ENCODE measurements around the gene SEMA3F.

SEMA3F gene

DNA sequence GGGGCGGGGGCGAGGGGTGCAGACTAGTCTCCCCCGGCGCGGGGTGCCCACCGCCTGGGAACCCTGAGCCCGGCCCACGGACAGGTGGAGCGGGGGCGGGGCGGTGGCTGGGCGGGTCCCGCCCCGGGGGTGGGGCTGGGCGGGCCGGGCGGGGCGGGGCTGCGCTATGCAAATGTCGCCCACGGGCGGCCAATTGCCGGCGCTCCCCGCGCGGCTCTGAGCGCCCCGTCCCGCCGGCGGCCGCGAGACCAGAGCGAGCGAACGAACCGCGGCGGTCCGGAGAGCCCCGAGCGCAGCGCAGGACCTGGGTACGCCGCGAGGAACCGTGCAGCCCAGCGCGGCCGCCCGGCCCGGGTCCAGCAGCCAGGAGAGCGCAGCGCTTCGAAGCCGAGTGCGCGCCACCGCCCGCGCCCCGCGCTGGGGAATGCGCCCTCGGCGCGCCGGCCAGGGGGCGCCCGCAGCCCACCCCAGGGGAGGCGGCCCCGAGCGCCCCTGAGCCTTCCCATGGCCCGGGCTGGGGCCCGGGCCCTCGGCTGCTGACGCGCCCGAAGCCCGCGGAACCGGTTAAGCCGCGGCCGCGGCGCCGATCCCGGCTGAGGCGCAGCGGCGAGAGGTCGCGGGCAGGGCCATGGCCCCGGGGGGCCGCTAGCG is at the start of gene SEMA3F:
Gene SEMA3F (plus strand): TSS at position 485 of the 651 bp plus-strand sequence. CDS start 4,299 bp downstream, outside the sequence.
- peak; percentile 94 for DNase-seq (ENCODE audit: low spot score)

DNA sequence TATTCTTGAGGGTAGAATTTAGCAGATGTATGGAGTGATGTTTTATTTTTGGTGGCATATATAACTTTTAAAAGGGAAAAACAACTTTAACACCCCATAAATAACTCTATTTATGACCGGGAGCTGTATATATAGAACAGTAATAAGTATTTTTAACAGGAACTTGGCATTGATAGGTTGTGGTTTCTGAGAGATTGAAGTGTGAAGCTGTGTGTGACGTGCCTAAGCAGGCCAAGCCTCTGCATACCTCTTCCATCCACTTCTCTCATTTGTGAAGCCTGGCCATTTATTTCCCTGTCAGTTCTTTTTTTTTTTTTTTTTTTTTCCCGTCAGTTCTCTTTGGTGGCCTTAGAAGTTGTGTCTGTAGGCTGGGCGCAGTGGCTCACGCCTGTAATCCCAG is 43.4 kb upstream of the SEMA3F start:
- no peak for DNase-seq (ENCODE audit: low spot score)

DNA sequence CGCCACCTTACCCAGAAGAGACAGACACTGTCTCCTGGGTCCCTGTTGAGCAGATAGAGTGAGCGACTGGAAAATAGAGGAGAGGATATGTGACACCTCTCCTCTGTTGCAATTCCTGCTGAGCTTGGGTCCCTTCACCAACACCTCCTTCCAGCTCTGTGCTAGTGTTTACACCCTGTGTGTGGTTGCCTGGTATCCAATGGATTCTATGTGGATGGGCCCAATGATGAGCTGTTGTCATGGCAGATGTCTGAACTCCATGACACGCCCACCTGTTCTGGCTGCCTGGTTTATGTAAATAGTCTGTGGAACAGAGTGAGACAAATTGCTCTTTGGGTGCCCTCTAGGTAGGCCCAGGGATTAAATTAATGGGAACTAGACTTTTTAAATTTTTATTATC is 42.7 kb upstream of the SEMA3F start:
- DNase-seq (ENCODE audit: low spot score) = no peak

DNA sequence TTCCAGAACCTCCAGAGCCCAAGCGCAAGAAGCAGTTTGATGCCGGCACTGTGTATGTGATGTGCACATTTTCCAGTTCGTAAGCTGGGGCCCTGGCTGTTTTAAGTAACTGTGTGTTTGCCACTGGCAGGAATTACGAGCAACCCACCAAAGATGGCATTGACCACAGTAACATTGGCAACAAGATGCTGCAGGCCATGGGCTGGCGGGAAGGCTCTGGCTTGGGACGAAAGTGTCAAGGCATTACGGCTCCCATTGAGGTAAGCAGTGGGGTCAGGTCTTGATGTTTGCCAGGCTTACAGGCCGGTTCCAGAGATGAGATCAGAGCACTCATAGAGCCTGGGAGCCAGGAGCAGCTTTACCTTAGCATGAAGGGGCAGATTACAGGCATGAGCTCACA is 38.0 kb upstream of the SEMA3F start:
- no peak for DNase-seq (ENCODE audit: low spot score)

DNA sequence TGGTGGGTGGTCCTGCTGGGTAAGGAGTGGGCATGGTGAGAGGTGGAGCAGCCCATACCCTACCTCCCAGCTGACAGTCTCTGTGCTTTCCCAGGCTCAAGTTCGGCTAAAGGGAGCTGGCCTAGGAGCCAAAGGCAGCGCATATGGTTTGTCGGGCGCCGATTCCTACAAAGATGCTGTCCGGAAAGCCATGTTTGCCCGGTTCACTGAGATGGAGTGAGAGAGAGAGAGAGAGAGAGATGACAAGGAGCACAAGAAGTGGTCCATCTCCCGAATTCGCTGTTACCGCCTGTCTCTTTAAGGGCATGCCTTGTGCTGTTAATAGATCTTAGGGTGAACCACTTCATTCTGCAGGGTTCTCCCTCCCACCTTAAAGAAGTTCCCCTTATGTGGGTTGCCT is 36.9 kb upstream of the SEMA3F start:
- DNase-seq (ENCODE audit: low spot score) = no peak

DNA sequence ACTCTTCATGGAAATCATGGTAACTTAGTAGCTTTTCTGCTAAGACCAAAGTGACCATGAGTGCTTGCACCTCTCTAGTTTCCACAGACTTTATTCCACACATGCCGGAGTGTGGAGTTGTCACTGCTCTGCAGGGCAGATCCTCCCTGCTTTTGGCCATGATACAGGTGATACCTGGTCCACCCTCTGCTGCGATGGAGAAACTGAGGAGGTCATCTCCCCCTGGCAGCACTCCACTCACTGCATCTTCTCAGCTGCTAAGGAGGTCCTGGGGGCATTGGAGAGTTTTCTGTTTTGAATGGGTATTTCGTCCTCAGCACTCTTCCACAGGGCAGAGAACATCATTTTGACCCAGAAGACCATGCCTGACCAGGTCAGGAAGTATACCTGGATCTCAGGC is 35.3 kb upstream of the SEMA3F start:
- no peak for DNase-seq (ENCODE audit: low spot score)

DNA sequence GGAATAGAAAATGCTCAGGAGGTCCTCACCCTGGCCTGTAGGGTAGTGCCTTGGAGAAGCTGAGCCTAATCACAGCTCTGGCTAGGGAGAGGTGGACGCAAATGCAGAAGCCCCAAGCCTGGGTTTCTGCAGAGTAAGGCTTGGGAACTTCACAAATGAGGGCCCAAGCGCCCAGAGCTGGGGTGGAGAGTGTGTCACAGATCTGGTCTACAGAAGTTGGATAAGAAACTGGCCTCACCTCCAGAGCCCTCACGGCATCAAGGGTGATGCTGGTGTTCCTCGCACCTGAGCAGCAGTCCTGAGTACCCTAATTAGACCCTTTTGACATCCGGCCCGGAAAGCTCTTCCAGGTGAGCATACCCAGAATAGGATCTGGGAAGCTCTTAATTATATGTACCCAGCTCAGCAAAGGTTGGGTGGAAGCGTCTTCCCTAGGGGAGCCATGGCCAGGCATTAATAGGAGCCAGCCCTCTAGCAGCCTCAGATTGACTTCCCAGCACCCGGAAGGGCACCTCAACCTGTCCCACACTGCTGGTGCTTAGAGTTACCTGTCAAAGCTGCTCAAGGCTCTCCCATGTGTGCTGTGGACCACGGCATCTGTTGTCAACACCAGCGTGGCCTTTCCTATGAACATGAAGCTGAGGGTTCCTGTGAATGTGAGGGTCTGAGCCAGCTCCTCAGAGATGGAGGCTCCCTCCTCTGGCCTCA is 34.6 kb upstream of the SEMA3F start:
- no peak for DNase-seq (ENCODE audit: low spot score)

DNA sequence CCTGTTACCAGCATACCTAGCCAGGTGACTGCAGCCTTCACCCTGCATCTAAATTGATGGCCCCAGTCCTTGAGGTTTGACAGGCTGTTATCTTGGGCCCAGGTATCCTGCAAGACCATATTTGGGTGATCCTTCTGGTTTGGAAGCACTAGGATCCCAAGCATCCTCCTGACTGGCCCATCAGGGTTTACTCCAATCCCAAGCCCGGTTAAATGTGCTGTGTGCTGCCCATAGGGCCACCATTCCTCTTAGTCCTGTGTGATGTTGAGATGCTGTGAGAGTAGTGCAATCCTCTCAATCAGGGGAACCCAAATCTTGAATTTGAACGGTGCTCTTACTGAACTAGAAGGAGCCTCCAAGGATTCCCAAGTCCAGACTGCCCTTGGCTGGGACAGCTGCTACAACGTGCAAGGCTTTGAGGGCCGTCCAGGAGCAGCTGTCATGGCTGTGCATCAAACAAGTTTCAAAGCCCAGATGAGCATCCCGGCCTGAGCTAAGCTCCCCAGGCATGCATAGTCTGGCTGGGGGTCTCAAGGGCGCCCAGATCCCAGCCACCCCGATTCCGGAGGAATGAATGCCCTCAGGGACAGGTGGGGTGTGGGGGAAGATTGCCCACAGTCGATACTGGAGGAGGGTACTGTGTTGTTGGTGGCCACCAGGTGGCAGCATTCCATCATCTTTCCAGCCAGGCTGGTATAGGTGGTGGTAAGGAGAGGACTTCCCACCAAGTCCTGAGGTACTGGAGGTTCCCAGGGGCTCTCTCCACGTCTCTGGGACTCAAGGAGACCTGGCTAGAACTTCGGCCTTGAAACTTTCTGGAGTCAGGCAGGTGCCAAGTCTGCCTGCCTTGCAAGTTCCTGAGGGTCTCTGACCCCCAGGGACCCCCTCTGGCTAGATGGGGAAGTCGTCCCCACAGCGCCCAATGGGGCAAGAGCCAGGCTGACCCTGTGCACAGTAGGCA is 33.8 kb upstream of the SEMA3F start:
- peak; percentile 92 for DNase-seq (ENCODE audit: low spot score)

DNA sequence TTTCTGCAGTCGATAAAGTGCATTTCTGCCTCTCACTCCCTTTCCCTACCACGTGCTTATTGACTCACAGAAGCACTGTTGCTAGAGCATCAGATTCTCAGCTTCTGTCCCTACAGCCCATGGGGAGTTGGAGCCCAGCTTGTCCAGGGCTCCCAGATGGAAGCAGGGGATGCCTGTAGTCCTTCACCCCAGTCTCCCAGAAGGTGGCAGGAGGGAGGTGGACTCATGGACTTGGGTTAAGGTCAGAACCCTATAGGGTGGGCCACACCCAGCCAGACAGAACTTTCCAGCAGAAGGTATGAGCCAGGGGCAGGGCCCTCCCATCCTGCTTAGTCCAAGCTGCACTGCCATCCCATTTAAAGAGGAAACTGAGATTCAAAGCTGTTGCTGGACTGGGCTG is 33.1 kb upstream of the SEMA3F start:
- no peak for DNase-seq (ENCODE audit: low spot score)

DNA sequence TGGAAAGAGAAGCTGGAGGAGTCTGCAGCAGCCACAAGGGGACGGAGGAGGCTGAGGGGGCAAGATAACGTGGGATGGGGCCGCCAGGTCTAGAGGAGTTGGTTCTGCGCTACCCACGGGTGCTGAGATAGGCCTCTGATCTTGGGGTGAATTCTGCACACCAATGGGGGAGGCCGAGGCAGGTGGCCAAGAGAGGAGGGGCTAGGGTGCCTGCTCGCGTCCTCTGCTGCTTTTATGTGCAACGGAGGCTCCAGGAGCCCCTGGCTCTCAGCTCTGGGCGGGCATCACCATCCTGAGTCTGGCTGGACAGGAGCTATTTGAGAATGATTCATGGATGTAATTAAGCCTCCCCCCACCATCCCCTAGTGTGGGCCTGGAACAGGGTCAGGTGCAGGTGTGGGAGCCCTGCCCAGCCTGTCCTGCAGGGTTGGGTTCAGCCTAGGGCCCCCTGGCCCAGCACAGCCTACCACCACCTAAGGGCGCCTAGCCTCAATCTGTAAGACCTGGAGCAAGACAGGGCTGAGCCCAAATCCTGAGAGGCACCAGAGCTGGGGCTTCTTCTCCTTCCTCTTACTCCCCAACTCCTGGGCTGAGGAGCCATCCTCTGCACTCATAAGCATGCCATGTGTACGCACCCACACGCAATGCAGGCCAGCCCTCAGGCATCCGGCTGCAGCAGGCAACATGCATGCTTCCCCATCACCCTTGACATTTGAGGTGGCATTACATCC is 32.3 kb upstream of the SEMA3F start:
- DNase-seq (ENCODE audit: low spot score) = no peak

DNA sequence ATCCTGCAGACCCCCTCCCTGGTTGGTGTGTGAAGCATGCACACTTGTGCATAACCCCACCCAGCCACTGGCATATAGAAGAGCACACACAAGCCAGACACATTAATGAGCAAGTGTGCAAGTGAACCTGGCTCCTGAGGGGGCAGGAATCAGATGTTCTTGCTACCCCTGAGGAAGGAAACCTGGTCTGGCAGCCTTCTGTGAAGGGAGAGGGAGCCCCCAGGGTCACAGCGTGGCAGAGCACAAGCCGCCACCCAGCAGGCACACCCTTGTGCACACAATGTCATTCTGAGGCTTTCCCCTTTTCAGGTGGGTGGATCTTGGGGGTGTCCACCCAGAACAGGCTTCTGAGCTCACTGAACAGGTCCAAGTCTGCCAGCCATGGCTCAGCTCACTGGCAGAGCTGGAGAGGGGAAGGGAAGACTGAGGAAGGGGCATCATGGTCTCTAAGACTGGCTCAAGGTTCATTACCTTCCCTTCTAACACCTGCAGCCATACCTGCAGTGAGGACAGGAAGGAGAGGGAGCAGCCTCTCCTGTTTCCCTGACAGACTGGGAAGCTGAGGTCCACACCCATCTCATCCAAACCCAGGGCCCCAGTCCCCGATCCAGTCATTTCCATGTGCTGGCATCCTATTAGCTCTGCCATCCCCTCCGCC is 31.6 kb upstream of the SEMA3F start:
- DNase-seq (ENCODE audit: low spot score) = no peak

DNA sequence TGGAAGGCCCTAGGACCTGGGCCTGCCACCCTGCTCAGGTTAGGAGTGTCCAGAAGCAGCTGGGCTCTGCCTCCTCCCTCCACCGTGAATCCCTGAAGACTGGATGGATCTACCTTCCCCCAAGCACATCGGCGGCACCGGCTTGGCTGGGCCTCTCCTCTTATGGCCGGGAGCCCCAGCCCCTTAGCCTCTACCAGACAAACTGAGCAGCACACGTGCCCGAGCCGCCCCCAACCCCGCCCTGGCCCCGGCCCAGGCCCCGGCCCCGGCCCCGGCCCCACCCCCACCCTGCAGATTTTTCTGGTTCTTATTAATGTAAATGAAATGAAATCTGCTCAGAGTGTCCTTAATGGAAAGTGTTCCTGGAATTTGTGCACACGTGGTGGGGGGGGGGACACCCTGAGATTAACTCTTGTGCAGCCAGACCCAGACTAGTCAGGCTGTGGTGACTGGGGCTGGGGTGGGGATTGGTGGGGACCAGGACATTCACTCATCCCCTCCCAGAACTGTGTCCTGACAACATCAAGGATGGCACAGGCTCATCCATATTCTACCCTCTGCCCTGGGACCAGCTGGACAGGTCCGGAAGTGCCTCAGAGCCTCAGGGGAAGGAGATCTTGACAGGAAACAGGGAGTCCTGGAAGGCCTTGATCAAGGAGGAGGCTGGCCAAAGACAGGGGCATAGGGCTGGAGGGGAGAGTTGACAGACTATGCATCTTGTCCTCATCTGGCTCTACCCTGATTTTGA is 30.9 kb upstream of the SEMA3F start:
- no peak for DNase-seq (ENCODE audit: low spot score)

DNA sequence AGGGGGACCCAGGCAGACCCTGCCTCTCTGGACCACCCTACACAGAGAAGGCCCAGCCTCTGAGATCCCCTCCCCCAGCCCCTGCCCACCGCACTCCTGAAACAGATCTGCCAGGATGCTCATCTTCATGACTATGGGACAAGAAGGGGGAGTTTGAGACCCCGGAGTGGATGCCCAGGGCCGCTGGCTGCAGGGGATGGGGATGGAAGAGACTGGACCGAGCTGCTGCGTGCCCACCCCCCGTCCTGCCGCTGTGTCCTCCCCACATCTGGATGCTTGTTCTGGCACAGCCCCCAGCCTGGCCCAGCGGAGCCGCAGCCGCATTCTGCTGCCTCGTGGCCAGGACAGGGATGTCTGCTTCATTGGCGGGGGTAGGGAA is 30.3 kb upstream of the SEMA3F start:
- peak; percentile 62 for DNase-seq (ENCODE audit: low spot score)

DNA sequence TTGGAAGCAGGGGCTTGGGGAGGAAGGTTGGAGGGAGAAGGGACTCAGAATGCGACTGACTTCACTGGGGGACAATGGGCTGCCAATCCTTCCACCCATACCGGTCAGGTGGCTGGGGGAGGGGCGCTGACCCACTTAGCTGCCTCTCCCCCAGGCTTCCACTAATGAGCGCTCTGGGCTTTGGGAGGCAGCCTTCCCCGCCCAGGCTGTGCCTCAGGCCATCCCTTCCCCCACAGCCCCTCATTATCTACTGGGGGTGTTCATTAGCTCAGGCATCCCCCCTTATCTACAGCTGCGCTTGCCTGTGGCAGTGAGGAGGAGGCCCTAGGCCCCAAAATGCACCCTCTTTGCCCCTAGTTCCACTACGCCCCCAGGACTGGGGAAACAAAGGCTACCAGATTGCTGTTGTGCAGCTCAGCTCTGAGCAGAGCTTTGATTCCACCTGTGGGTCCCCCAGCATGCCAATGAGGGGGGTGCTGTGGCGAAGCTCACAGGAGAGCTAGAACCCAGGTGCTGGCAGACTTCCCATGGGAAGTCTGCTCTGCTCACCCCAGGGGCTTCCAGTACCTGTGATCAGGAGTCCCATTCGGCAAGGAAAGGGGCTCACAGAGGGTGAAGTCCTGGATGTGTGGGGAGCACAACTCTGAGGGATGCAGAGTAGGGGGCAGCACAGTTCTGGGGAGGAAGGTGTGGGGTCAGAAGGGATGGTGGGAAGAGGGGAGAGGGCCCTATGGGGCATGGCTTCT is 29.4 kb upstream of the SEMA3F start:
- no peak for DNase-seq (ENCODE audit: low spot score)

DNA sequence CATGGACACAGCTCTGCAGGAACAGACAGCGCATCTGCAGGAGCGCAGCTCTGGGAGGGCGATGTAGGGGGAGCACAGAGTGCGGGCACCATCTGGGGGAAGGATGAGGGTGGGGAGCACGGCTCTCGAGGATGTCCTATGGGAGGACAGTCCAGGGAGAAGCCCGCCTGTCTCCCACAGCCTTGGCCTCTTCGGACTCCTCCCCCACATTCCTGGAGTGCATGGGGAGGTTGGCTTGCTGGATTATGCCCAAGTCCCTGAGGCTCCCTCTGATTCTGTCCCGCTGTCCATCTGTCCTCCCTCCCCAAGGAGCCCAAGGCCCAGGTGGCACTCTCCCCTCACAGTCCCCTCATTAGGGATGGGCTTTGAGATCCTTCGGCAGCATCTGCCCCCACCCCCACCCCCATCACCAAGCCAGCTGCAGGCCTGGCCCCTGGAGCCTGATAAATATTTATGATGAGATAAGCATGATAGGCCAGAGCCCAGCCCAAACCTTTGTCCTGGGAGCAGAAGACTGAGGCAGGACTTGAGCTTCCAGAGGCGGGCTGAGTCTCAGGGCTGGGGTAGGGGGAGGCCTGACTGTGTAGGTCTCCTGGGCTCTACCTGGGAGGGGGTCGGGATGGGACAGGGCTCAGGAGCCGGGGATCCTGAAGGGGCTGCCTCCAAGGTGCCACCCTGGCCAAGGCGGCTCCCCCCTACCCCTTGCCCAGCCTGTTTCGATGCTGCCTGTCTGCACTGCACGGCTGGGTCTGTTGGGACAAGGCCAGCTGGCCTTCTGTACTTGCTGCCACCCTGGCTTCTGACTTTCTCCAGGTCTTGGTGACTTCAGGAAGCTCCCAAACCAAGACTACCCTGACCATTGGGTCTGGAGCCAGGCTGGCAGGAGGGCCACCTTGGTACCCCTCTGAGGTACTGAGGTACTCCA is 28.6 kb upstream of the SEMA3F start:
- DNase-seq (ENCODE audit: low spot score) = no peak

DNA sequence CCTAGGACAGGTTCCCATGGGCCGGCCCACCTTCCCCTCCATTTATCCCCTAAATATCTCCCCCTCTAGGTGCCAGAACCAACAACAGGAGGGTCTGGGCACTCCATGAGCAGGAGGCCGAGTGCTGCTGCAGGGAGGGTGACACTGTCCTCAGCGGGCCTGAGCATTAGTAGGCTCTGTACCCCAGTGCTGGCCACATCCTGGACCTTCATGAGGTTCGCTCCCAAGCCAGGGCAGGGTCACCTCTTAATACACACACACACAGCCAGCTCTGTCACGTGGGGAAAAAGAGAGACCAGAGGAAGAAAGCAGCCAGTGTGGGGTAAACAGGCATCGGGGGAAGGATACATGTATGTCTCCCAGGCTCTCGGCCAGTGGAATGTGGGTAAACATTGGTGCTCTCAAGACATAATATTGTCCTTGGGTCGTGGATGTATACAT is 27.9 kb upstream of the SEMA3F start:
- DNase-seq (ENCODE audit: low spot score) = no peak

DNA sequence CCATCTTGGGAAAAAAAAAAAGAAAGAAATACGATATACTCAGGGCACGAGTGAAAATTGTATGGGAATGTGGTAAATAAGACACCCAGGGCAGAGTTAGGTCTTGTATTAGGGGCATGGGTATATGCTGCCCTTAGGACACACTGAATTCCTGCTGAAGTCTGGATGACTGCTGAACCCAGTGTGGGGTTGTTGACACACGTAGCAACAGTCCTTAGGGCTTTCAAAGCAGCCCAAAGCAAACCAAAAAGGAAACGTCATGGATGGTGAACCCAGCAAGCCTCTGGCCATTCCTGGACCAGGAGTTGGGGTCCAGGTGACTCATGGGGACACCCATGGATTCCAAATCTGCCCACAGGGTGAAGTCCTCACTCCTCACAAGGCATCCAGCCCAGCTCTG is 27.1 kb upstream of the SEMA3F start:
- no peak for DNase-seq (ENCODE audit: low spot score)

DNA sequence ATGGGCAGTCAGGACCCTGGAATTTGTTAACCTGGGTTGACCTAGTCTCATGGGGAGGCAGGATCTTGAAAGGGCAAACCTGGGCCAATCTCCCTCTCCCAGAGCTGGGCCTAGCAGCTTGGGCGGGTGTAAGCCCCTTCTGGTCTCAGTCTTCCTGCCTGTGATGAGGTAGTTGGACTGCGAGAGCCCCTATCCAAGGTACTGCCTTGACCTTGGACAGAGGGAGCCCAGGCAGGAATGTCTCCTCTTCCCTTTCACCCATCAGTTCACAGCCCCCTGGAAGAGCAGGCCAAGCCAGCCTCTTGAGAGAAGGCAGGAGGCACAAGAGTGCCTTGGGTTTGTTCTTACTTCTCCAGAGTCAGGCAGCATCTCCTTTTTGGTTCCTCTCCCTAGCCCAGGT is 24.7 kb upstream of the SEMA3F start:
- DNase-seq (ENCODE audit: low spot score) = no peak
